ENCODE results near the gene SMIM31. TPM values are rescaled to one million over a fixed set of nuclear protein-coding genes. Genes with fewer than 3 reads are reported as not detected.

The SMIM31 gene
- total RNA-seq, 5 donors from 2014 or later (not counting 1 experiment from before 2014, with no cell fraction given): not detected

GRCh38 chr4:164761746-164762275 is 7.9 kb downstream of the SMIM31 start:
- Mint-ChIP-seq H3K27me3 (peaks cover 19 to 28% of the 10 kb centered on the region in 2 donors), H3K4me3 (no peak overlapping the region), H3K27ac (no peak overlapping the region), H3K36me3 (no peaks in the 10 kb centered on the region), H3K9me3 (no peaks in the 10 kb centered on the region), H3K4me1 (no peaks in the 10 kb centered on the region)
- H3K27ac ChIP-seq (ENCODE audit: low read length): no peak overlapping the region
- CTCF ChIA-PET: no interaction called here
- peaks cover 0 to 6% of the 10 kb centered on the region in 2 experiments for H3K27me3 ChIP-seq (replicated peaks in 1 of 2; ENCODE audit: control insufficient read depth in 2 of 2, extremely low read depth in 1 of 2, insufficient read depth in 2 of 2, low read length in 1 of 2)
- no peak for ATAC-seq (replicated peaks in 1 of 4)
- no peak overlapping the region for H3K4me3 ChIP-seq (ENCODE audit: control insufficient read depth in 1 of 2, extremely low read depth in 1 of 2, low read length in 1 of 2)
- WGBS (ENCODE audit: insufficient coverage): no CpG with 5 or more reads among the region's 6 CpGs
- no peaks in the 10 kb centered on the region for H3K4me1 ChIP-seq (ENCODE audit: control insufficient read depth in 1 of 2, extremely low read depth in 1 of 2, insufficient read depth in 2 of 2, low read length in 2 of 2)
- POLR2A ChIA-PET: no interaction called here
- no peaks in the 10 kb centered on the region for H3K9me3 ChIP-seq
- DNase-seq: no peak
- no peaks in the 10 kb centered on the region for H3K36me3 ChIP-seq (ENCODE audit: control insufficient read depth in 2 of 2, extremely low read depth in 1 of 2, insufficient read depth in 1 of 2, low read length in 1 of 2)

DNA sequence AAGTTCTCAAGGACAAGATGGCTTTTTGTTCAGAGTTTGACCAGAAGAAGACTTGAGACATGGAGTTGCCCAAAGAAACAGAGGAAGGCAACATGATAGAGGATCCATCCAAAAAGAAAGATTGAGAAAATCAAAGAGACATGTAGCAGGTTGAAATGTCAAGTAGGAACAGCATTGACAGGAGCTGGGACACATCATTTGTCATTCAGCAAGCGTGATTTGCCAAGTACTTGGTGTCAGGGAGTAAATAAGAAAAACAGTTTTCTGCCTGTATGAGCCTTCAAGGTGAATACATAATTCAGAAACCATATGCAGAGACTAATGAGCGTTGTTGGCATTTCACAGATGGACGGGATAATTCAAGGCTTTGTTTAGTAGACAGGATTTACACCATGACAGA is 11.2 kb downstream of the SMIM31 start:
- H3K27ac ChIP-seq (ENCODE audit: low read length): no peak overlapping the region
- Mint-ChIP-seq H3K9me3 (no peaks in the 10 kb centered on the region), H3K27me3 (peaks cover 19 to 37% of the 10 kb centered on the region in 2 donors), H3K36me3 (no peaks in the 10 kb centered on the region), H3K4me1 (peaks cover 0 to 4% (median 0%) of the 10 kb centered on the region in 3 donors), H3K27ac (no peak overlapping the region), H3K4me3 (no peak overlapping the region)
- peaks cover 0 to 6% of the 10 kb centered on the region in 2 experiments for H3K27me3 ChIP-seq (replicated peaks in 1 of 2; ENCODE audit: control insufficient read depth in 2 of 2, extremely low read depth in 1 of 2, insufficient read depth in 2 of 2, low read length in 1 of 2)
- H3K4me3 ChIP-seq (ENCODE audit: control insufficient read depth in 1 of 2, extremely low read depth in 1 of 2, low read length in 1 of 2): no peak overlapping the region
- DNase-seq (no peak), ATAC-seq (replicated peaks in 1 of 4) (no peak)
- no peaks in the 10 kb centered on the region for H3K9me3 ChIP-seq
- H3K36me3 ChIP-seq (ENCODE audit: control insufficient read depth in 2 of 2, extremely low read depth in 1 of 2, insufficient read depth in 1 of 2, low read length in 1 of 2): no peaks in the 10 kb centered on the region
- CTCF ChIA-PET: no interaction called here
- H3K4me1 ChIP-seq (ENCODE audit: control insufficient read depth in 1 of 2, extremely low read depth in 1 of 2, insufficient read depth in 2 of 2, low read length in 2 of 2): no peaks in the 10 kb centered on the region
- POLR2A ChIA-PET: no interaction called here
- WGBS (ENCODE audit: insufficient coverage): 60% methylated on average over 1 of the region's 3 CpGs

GRCh38 chr4:164765833-164766232 is 11.9 kb downstream of the SMIM31 start:
- Mint-ChIP-seq H3K36me3 (no peaks in the 10 kb centered on the region), H3K4me1 (peaks cover 0 to 4% (median 0%) of the 10 kb centered on the region in 3 donors), H3K9me3 (no peaks in the 10 kb centered on the region), H3K4me3 (no peak overlapping the region), H3K27ac (no peak overlapping the region), H3K27me3 (peaks cover 20 to 38% of the 10 kb centered on the region in 2 donors)
- ATAC-seq (replicated peaks in 1 of 4): no peak
- Histone ChIP-seq H3K27ac (ENCODE audit: low read length) (no peak overlapping the region), H3K4me3 (ENCODE audit: control insufficient read depth in 1 of 2, extremely low read depth in 1 of 2, low read length in 1 of 2) (no peak overlapping the region), H3K36me3 (ENCODE audit: control insufficient read depth in 2 of 2, extremely low read depth in 1 of 2, insufficient read depth in 1 of 2, low read length in 1 of 2) (no peaks in the 10 kb centered on the region), H3K9me3 (no peaks in the 10 kb centered on the region), H3K4me1 (ENCODE audit: control insufficient read depth in 1 of 2, extremely low read depth in 1 of 2, insufficient read depth in 2 of 2, low read length in 2 of 2) (no peaks in the 10 kb centered on the region), H3K27me3 (replicated peaks in 1 of 2; ENCODE audit: control insufficient read depth in 2 of 2, extremely low read depth in 1 of 2, insufficient read depth in 2 of 2, low read length in 1 of 2) (peaks cover 0 to 6% of the 10 kb centered on the region in 2 experiments)
- ChIA-PET CTCF (no interaction called here), POLR2A (no interaction called here)
- no peak for DNase-seq
- WGBS (ENCODE audit: insufficient coverage): 73% methylated on average over 4 of the region's 5 CpGs

DNA sequence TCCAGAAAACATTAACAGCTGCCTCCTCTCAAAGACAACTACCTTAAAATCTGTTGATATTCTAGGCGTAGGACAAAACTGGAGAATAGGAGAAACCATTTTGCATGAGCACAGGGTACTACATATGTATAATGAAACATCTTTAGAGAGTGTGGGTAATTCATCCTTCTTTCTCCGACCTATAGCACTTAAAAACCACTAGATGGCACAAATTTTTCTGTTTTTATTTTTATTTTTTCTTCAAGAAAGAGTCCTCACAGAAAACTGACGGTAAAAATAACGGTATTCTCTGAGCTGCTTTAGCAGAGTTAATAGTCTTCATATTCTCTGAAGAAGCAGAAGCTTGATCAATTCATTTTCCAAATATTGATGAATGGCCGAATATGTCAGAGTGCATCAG is 14.6 kb downstream of the SMIM31 start:
- ChIA-PET POLR2A (interaction anchor here in 1 of 2 donors (0.6 kb wide), 1 partner anchor 24 kb away, joined by 5 read pairs; no protein-coding TSS in a partner anchor), CTCF (interaction anchor here (0.6 to 1.3 kb wide), 4 partner anchors 37 to 1998 kb away, joined by 3 to 6 read pairs (median 4); no protein-coding TSS in a partner anchor)
- no CpG with 5 or more reads among the region's 5 CpGs for WGBS (ENCODE audit: insufficient coverage)
- peaks cover 13 to 34% of the 10 kb centered on the region in 2 donors for H3K27me3 Mint-ChIP-seq
- H3K4me3 ChIP-seq (ENCODE audit: control insufficient read depth in 1 of 2, extremely low read depth in 1 of 2, low read length in 1 of 2): no peak overlapping the region
- H3K9me3 ChIP-seq: no peaks in the 10 kb centered on the region
- H3K27me3 ChIP-seq (replicated peaks in 1 of 2; ENCODE audit: control insufficient read depth in 2 of 2, extremely low read depth in 1 of 2, insufficient read depth in 2 of 2, low read length in 1 of 2): no peaks in the 10 kb centered on the region
- no peaks in the 10 kb centered on the region for H3K36me3 Mint-ChIP-seq
- no peaks in the 10 kb centered on the region for H3K4me1 ChIP-seq (ENCODE audit: control insufficient read depth in 1 of 2, extremely low read depth in 1 of 2, insufficient read depth in 2 of 2, low read length in 2 of 2)
- no peak overlapping the region for H3K27ac ChIP-seq (ENCODE audit: low read length)
- ATAC-seq (replicated peaks in 1 of 4): no peak
- no peak overlapping the region for H3K27ac Mint-ChIP-seq
- DNase-seq: no peak
- H3K4me1 Mint-ChIP-seq: peaks cover 0 to 4% (median 0%) of the 10 kb centered on the region in 3 donors
- no peaks in the 10 kb centered on the region for H3K36me3 ChIP-seq (ENCODE audit: control insufficient read depth in 2 of 2, extremely low read depth in 1 of 2, insufficient read depth in 1 of 2, low read length in 1 of 2)
- H3K4me3 Mint-ChIP-seq: no peak overlapping the region
- H3K9me3 Mint-ChIP-seq: no peaks in the 10 kb centered on the region

DNA sequence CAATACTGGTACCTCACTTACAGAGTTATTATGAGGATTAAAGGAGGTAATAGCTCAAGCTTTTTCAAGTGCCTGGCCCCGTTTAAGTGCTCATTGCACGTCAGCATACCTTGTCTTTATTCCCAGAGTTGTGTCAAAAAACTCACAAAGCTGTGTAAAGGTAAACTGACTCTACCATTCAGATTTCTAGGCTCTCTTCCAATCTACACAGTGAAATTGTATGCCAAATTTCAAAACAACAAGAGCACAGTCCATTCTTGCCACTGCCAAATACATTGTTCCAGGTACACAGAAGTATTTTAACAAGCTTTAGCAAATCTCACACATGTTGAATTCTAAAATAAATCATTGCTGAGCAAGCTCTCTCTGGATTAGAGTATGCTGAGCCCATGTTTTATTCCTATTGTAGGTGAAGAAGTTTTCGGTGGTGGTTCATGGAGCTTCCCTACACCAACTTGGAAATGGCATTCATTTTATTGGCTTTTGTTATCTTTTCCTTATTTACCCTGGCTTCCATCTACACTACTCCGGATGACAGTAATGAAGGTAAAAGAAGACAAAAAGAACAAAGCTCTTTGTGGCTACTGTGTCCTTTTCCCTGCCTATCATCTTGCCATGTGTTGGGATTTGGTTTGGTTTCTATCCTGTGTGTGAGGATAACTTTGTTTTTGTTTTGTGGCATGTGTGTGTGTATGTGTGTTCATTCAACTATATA is 16.2 kb downstream of the SMIM31 start:
- ATAC-seq (replicated peaks in 1 of 4): no peak
- WGBS (ENCODE audit: insufficient coverage): no CpG with 5 or more reads among the region's 4 CpGs
- Mint-ChIP-seq H3K9me3 (no peaks in the 10 kb centered on the region), H3K27me3 (peaks cover 10 to 30% of the 10 kb centered on the region in 2 donors), H3K36me3 (no peaks in the 10 kb centered on the region), H3K4me3 (no peak overlapping the region), H3K4me1 (peaks cover 0 to 4% (median 0%) of the 10 kb centered on the region in 3 donors), H3K27ac (no peak overlapping the region)
- no peaks in the 10 kb centered on the region for H3K36me3 ChIP-seq (ENCODE audit: control insufficient read depth in 2 of 2, extremely low read depth in 1 of 2, insufficient read depth in 1 of 2, low read length in 1 of 2)
- no peak overlapping the region for H3K27ac ChIP-seq (ENCODE audit: low read length)
- no peaks in the 10 kb centered on the region for H3K27me3 ChIP-seq (replicated peaks in 1 of 2; ENCODE audit: control insufficient read depth in 2 of 2, extremely low read depth in 1 of 2, insufficient read depth in 2 of 2, low read length in 1 of 2)
- no peak for DNase-seq
- no peaks in the 10 kb centered on the region for H3K9me3 ChIP-seq
- H3K4me3 ChIP-seq (ENCODE audit: control insufficient read depth in 1 of 2, extremely low read depth in 1 of 2, low read length in 1 of 2): no peak overlapping the region
- CTCF ChIA-PET: interaction anchor here in 1 of 2 donors (0.5 kb wide), 1 partner anchor 1873 kb away, joined by 6 read pairs; no protein-coding TSS in a partner anchor
- POLR2A ChIA-PET: no interaction called here
- no peaks in the 10 kb centered on the region for H3K4me1 ChIP-seq (ENCODE audit: control insufficient read depth in 1 of 2, extremely low read depth in 1 of 2, insufficient read depth in 2 of 2, low read length in 2 of 2)

DNA sequence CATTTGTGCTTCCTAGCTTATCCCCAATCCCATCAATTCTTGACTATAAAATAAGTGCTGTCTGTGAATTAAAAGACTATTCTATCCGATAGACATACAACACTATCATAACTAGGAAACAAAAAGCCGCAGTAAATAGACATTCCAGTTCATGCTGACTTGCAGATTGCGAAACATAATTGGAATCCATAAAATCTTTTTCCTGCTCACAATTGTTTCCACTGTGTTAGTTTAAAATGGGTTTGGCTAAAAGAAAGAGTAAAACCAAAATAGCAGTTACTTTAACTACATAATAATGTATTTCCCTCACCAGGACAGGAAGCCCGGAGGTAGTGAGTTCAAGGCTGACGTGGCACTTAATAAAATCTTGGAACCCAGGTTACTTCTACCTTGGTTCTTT is 17.2 kb downstream of the SMIM31 start:
- H3K36me3 Mint-ChIP-seq: no peaks in the 10 kb centered on the region
- DNase-seq (no peak), ATAC-seq (replicated peaks in 1 of 4) (no peak)
- Histone ChIP-seq H3K4me3 (ENCODE audit: control insufficient read depth in 1 of 2, extremely low read depth in 1 of 2, low read length in 1 of 2) (no peak overlapping the region), H3K27ac (ENCODE audit: low read length) (no peak overlapping the region), H3K36me3 (ENCODE audit: control insufficient read depth in 2 of 2, extremely low read depth in 1 of 2, insufficient read depth in 1 of 2, low read length in 1 of 2) (no peaks in the 10 kb centered on the region), H3K4me1 (ENCODE audit: control insufficient read depth in 1 of 2, extremely low read depth in 1 of 2, insufficient read depth in 2 of 2, low read length in 2 of 2) (no peaks in the 10 kb centered on the region), H3K27me3 (replicated peaks in 1 of 2; ENCODE audit: control insufficient read depth in 2 of 2, extremely low read depth in 1 of 2, insufficient read depth in 2 of 2, low read length in 1 of 2) (no peaks in the 10 kb centered on the region), H3K9me3 (no peaks in the 10 kb centered on the region)
- H3K27ac Mint-ChIP-seq: no peak overlapping the region
- ChIA-PET CTCF (no interaction called here), POLR2A (no interaction called here)
- no peak overlapping the region for H3K4me3 Mint-ChIP-seq
- H3K27me3 Mint-ChIP-seq: peaks cover 6 to 23% of the 10 kb centered on the region in 2 donors
- no peaks in the 10 kb centered on the region for H3K9me3 Mint-ChIP-seq
- peaks cover 0 to 4% (median 0%) of the 10 kb centered on the region in 3 donors for H3K4me1 Mint-ChIP-seq
- WGBS (ENCODE audit: insufficient coverage): no CpG with 5 or more reads among the region's 5 CpGs

All from T-cell (primary cell).